H1 (cell line): ENCODE measurements around the gene CACNA1B. TPM values are rescaled to one million over a fixed set of nuclear protein-coding genes. Genes with fewer than 3 reads are reported as not detected.

Source experiments
- CTCF ChIA-PET: fragments of 300-600 bp; sonication (Branson Sonifier 250); formaldehyde crosslinking; loops from one replicate; lab custom pipeline; 2021; ENCODE audit not compliant: partially characterized antibody; lab: Charles Lee
- POLR2A ChIA-PET: fragments of 300-600 bp; sonication (Branson Sonifier 250); formaldehyde crosslinking; loops from one replicate; lab custom pipeline; 2021; ENCODE audit warnings: inconsistent platforms; ENCODE audit not compliant: partially characterized antibody; lab: Charles Lee
- DNase-seq, 2 experiments: peaks; one replicate each; pipeline versions ENCODE4 v3.0.0 to v3.0.0-alpha.2; 2010 to 2022; ENCODE audit warnings: low spot score in 2 of 2, low read depth in 1 of 2, mixed read lengths in 1 of 2
- FAIRE-seq: peaks from 2 replicates; lab custom pipeline; 2011; peaks lifted over from hg19 to GRCh38; lab: Jason Lieb, UNC
- H2AFZ ChIP-seq: 2 replicates; pipeline ENCODE4 v1.8.1; 2012; ENCODE audit warnings: low read length, inconsistent platforms
- H2AK5ac ChIP-seq: 2 replicates; pipeline ENCODE4 v1.6.1; 2013; ENCODE audit warnings: low read depth, low read length
- H2BK120ac ChIP-seq: replicated peaks from 2 replicates; pipeline ENCODE3; 2013; ENCODE audit warnings: low read depth, low read length, inconsistent platforms
- H2BK12ac ChIP-seq: 2 replicates; pipeline ENCODE4 v1.6.1; 2013; ENCODE audit warnings: low read depth, low read length
- H2BK15ac ChIP-seq: 2 replicates; pipeline ENCODE4 v1.6.1; 2013; ENCODE audit warnings: low read length
- H2BK20ac ChIP-seq: 2 replicates; pipeline ENCODE4 v1.6.1; 2013; ENCODE audit warnings: low read length
- H2BK5ac ChIP-seq: 2 replicates; pipeline ENCODE4 v1.6.1; 2013; ENCODE audit warnings: low read depth, low read length
- H3K14ac ChIP-seq: 2 replicates; pipeline ENCODE4 v1.6.1; 2013; ENCODE audit warnings: inconsistent platforms; ENCODE audit not compliant: insufficient read length
- H3K18ac ChIP-seq: 2 replicates; pipeline ENCODE4 v1.6.1; 2013; ENCODE audit warnings: low read length; ENCODE audit errors: extremely low read depth
- H3K23ac ChIP-seq: 2 replicates; pipeline ENCODE4 v1.6.1; 2013; ENCODE audit warnings: inconsistent platforms; ENCODE audit not compliant: insufficient read length
- H3K23me2 ChIP-seq: 2 replicates; pipeline ENCODE4 v1.6.1; 2013; ENCODE audit warnings: low read depth, low read length
- H3K27ac ChIP-seq: 2 replicates; pipeline ENCODE4 v1.6.1; 2011; ENCODE audit warnings: low read depth, low read length, inconsistent platforms
- H3K27me3 ChIP-seq, 4 experiments: replicated peaks in 1 of 4; 1 replicate in 1 of 4; 2 replicates in 3 of 4; pipeline versions ENCODE4 v1.6.1 to v1.8.1; 2011 to 2013; ENCODE audit warnings: low read length in 3 of 4, mild to moderate bottlenecking in 3 of 4, inconsistent platforms in 2 of 4, mixed read lengths in 2 of 4, moderate library complexity in 1 of 4; ENCODE audit not compliant: control insufficient read depth in 3 of 4, insufficient read depth in 3 of 4; ENCODE audit errors: extremely low read depth in 1 of 4
- H3K36me3 ChIP-seq, 4 experiments: 2 replicates each; pipeline versions ENCODE4 v1.6.1 to v1.8.1; 2011 to 2013; ENCODE audit warnings: mild to moderate bottlenecking in 4 of 4, low read length in 3 of 4, moderate library complexity in 2 of 4, control low read depth in 1 of 4, inconsistent platforms in 1 of 4; ENCODE audit not compliant: insufficient read depth in 4 of 4, control insufficient read depth in 2 of 4
- H3K4ac ChIP-seq: replicated peaks from 2 replicates; pipeline ENCODE3; 2013; ENCODE audit warnings: low read length, low read depth, mixed read lengths, inconsistent platforms; ENCODE audit not compliant: insufficient read length
- H3K4me1 ChIP-seq, 4 experiments: replicated peaks in 1 of 4; 1 replicate in 1 of 4; 2 replicates in 3 of 4; pipeline versions ENCODE4 v1.6.1 to v1.8.1; 2011 to 2013; ENCODE audit warnings: low read length in 3 of 4, inconsistent platforms in 2 of 4, mixed read lengths in 1 of 4; ENCODE audit not compliant: insufficient read depth in 4 of 4, control insufficient read depth in 3 of 4
- H3K4me2 ChIP-seq, 2 experiments: 2 replicates each; pipeline versions ENCODE4 v1.6.1 to v1.8.1; 2011 to 2013; ENCODE audit warnings: low read depth in 2 of 2, low read length in 2 of 2, control low read depth in 1 of 2, inconsistent platforms in 1 of 2, mild to moderate bottlenecking in 1 of 2; ENCODE audit not compliant: insufficient read depth in 1 of 2
- H3K4me3 ChIP-seq, 4 experiments: fragments of 200-600, 300-600 bp in 1 of 4; sonication (generic), shearing (Covaris generic), sonication (Bioruptor Twin) in 1 of 4; 2 replicates each; pipeline versions ENCODE4 v1.5.1 to v1.8.1; 2011 to 2016; ENCODE audit warnings: low read length in 4 of 4, low read depth in 3 of 4, control low read depth in 2 of 4, inconsistent platforms in 2 of 4, mild to moderate bottlenecking in 2 of 4, mixed read lengths in 1 of 4, moderate library complexity in 1 of 4; ENCODE audit not compliant: insufficient read depth in 2 of 4; ENCODE audit errors: extremely low read depth in 1 of 4
- H3K56ac ChIP-seq: replicated peaks from 2 replicates; pipeline ENCODE3; 2013; ENCODE audit warnings: low read depth, mild to moderate bottlenecking, mixed read lengths, low read length, inconsistent platforms; ENCODE audit not compliant: insufficient read length
- H3K79me1 ChIP-seq: 2 replicates; pipeline ENCODE4 v1.6.1; 2013; ENCODE audit warnings: low read depth, low read length, control low read depth
- H3K79me2 ChIP-seq, 2 experiments: 2 replicates each; pipeline versions ENCODE4 v1.6.1 to v1.8.1; 2012 to 2013; ENCODE audit warnings: low read length in 2 of 2, mild to moderate bottlenecking in 2 of 2, inconsistent platforms in 1 of 2; ENCODE audit not compliant: insufficient read depth in 2 of 2, control insufficient read depth in 1 of 2
- H3K9ac ChIP-seq, 4 experiments: replicated peaks in 1 of 4; 1 replicate in 1 of 4; 2 replicates in 3 of 4; pipeline versions ENCODE4 v1.6.1 to v1.8.1; 2011 to 2013; ENCODE audit warnings: low read depth in 3 of 4, low read length in 3 of 4, control low read depth in 2 of 4, mild to moderate bottlenecking in 2 of 4, moderate library complexity in 2 of 4, inconsistent platforms in 1 of 4; ENCODE audit errors: extremely low read depth in 1 of 4
- H3K9me3 ChIP-seq, 2 experiments: 2 replicates each; pipeline versions ENCODE4 v1.6.1 to v1.8.1; 2012 to 2013; ENCODE audit warnings: mild to moderate bottlenecking in 2 of 2, moderate library complexity in 2 of 2, control low read depth in 1 of 2, inconsistent platforms in 1 of 2, low read depth in 1 of 2, low read length in 1 of 2, mixed read lengths in 1 of 2; ENCODE audit not compliant: insufficient read depth in 2 of 2
- H4K20me1 ChIP-seq, 2 experiments: replicated peaks in 1 of 2; 2 replicates each; pipeline versions ENCODE3 to v1.8.1; 2011 to 2013; ENCODE audit warnings: inconsistent platforms in 2 of 2, low read length in 2 of 2, mild to moderate bottlenecking in 1 of 2; ENCODE audit not compliant: insufficient read depth in 2 of 2, control insufficient read depth in 1 of 2
- H4K5ac ChIP-seq: 2 replicates; pipeline ENCODE4 v1.6.1; 2013; ENCODE audit warnings: low read length, low read depth, mixed read lengths, inconsistent platforms; ENCODE audit not compliant: insufficient read length
- H4K8ac ChIP-seq: 2 replicates; pipeline ENCODE4 v1.8.0; 2013; ENCODE audit warnings: mild to moderate bottlenecking, moderate library complexity, low read length, inconsistent platforms; ENCODE audit not compliant: insufficient read depth; ENCODE audit errors: extremely low read depth
- H4K91ac ChIP-seq: replicated peaks from 2 replicates; pipeline ENCODE3; 2013; ENCODE audit warnings: low read length, mixed read lengths, inconsistent platforms; ENCODE audit not compliant: insufficient read length
- KDM1A ChIP-seq: fragments of 200-600, 300-600 bp; sonication (generic); IDR thresholded peaks from 2 replicates; pipeline ENCODE4 v1.7.1; 2016; ENCODE audit warnings: mild to moderate bottlenecking, low read length, borderline replicate concordance
- MAFK ChIP-seq: IDR thresholded peaks from 2 replicates; pipeline ENCODE4 v1.6.1; 2012; ENCODE audit warnings: low read depth, mild to moderate bottlenecking, improper control_type of control experiment, low read length
- RXRA ChIP-seq: IDR thresholded peaks from 2 replicates; pipeline ENCODE4 v1.6.1; 2011; ENCODE audit warnings: low read depth, mild to moderate bottlenecking, low read length, moderate library complexity; ENCODE audit not compliant: insufficient read depth
- TAF7 ChIP-seq: optimal IDR thresholded peaks from 2 replicates; pipeline ENCODE3; 2011; ENCODE audit warnings: low read depth, mild to moderate bottlenecking, inconsistent platforms, low read length, moderate library complexity, borderline replicate concordance
- WGBS, 2 experiments: shearing (Covaris generic) in 1 of 2; methylation state at CpG; one replicate each; pipeline versions ENCODE4 v1.1.6 to v1.1.7; 2013 to 2015; ENCODE audit warnings: low lambda C conversion rate in 2 of 2, mixed read lengths in 2 of 2, inconsistent platforms in 1 of 2, low coverage in 1 of 2, missing lambda C conversion rate in 1 of 2; ENCODE audit not compliant: insufficient replicate concordance in 2 of 2, insufficient coverage in 1 of 2, insufficient read length in 1 of 2; ENCODE audit errors: extremely low coverage in 1 of 2, missing lambda C conversion rate in 1 of 2; 5-methylcytosine and 5-hydroxymethylcytosine counted together
- polyA plus RNA-seq, 7 experiments: library from polyadenylated mRNA; depleted of rRNA in 3 of 7; stranded (reverse) in 5 of 7; unstranded in 2 of 7; fragments of >200 nt in 5 of 7; fragments of 200-250 nt in 2 of 7; gene quantifications; 1 replicate in 5 of 7; 2 replicates in 1 of 7; 4 replicates in 1 of 7; pipeline versions ENCODE4 v1.2.1 to v1.2.3, GENCODE V29; 2011 to 2013; ENCODE audit warnings: missing spikeins in 2 of 7, mixed read lengths in 2 of 7
- total RNA-seq: library from RNA; stranded (reverse); fragmentation: NEBNext Ultra II Directional; extraction: Animal tissue kit (Norgen Biotek cat#: 25700); gene quantifications from 2 replicates; pipeline ENCODE4 v1.2.1, GENCODE V29; 2021
- TF ChIP-seq, protein P1 (sequence below): IDR thresholded peaks from 2 replicates; pipeline ENCODE4 v1.6.1; 2011; ENCODE audit warnings: low read depth, mild to moderate bottlenecking, low read length; ENCODE audit not compliant: insufficient read depth

Gene CACNA1B
- total and polyA plus RNA-seq, 2 of the 8 experiments (the other 6 are each of a cell fraction or from before 2014, with no cell fraction given): 1.5 to 5.7 TPM

DNA sequence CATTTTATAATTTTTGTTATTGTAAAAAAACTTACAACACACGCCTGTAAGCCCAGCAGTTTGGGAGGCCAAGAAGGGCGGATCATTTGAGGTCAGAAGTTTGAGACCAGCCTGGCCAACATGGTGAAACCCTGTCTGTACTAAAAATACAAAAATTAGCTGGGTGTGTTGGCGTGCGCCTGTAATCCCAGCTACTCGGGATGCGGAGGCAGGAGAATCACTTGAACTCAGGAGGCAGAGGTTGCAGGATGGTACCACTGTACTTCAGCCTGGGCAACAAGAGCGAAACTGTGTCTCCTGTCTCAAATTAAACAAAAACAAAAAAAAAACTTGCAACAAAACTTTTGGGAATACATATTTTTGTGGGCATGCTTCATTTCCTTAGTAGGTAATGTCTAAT lies 164.6 kb downstream of the CACNA1B start:
- H3K14ac ChIP-seq: no peak overlapping the region
- no peak overlapping the region for H3K56ac ChIP-seq
- no peak overlapping the region for H2BK12ac ChIP-seq
- no peaks in the 10 kb centered on the region for H3K23me2 ChIP-seq
- WGBS, 2 experiments: 77% methylated on average over 7 of the region's 7 CpGs; no CpG with 5 or more reads in 1 of the 2 experiments
- H3K79me1 ChIP-seq: no peaks in the 10 kb centered on the region
- peaks cover 0 to 5% of the 10 kb centered on the region in 2 experiments for H4K20me1 ChIP-seq
- no peak overlapping the region for H3K9ac ChIP-seq
- H3K9me3 ChIP-seq: peaks cover 16 to 57% of the 10 kb centered on the region in 2 experiments; a peak in 3 of 4 replicates
- H4K5ac ChIP-seq: no peak overlapping the region
- no peaks in the 10 kb centered on the region for H3K4me1 ChIP-seq
- CTCF ChIA-PET: interaction anchor here (0.9 kb wide), 1 partner anchor 24 kb away, joined by 3 read pairs; no protein-coding TSS in a partner anchor
- no peak overlapping the region for H3K27ac ChIP-seq
- H2AK5ac ChIP-seq: no peak overlapping the region
- no peaks in the 10 kb centered on the region for H3K27me3 ChIP-seq
- no peak overlapping the region for H4K91ac ChIP-seq
- H3K4ac ChIP-seq: no peak overlapping the region
- no peak overlapping the region for H3K4me3 ChIP-seq
- no peaks in the 10 kb centered on the region; a peak in 1 of 8 replicates for H3K36me3 ChIP-seq
- H2BK5ac ChIP-seq: no peak overlapping the region
- H3K79me2 ChIP-seq: no peaks in the 10 kb centered on the region
- POLR2A ChIA-PET: no interaction called here
- no peak overlapping the region for H3K23ac ChIP-seq
- no peak overlapping the region for H2BK120ac ChIP-seq
- H2BK15ac ChIP-seq: no peak overlapping the region
- H4K8ac ChIP-seq: no peak overlapping the region
- no peak overlapping the region for H3K4me2 ChIP-seq
- no peak overlapping the region for H3K18ac ChIP-seq
- H2AFZ ChIP-seq: no peak overlapping the region
- DNase-seq (no peak), FAIRE-seq (no peak)
- no peak overlapping the region for H2BK20ac ChIP-seq
- TF ChIP-seq, protein P1, sequence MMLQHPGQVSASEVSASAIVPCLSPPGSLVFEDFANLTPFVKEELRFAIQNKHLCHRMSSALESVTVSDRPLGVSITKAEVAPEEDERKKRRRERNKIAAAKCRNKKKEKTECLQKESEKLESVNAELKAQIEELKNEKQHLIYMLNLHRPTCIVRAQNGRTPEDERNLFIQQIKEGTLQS: no peak
- no peak for TF ChIP-seq KDM1A
- TF ChIP-seq RXRA: no peak
- no peak for TF ChIP-seq MAFK
- TF ChIP-seq TAF7: no peak
